Fibroblast of skin of abdomen (primary cell): ENCODE measurements around the gene FNBP1.
"Not testable (repeated sequence)": the region's sequence is repeated elsewhere in the genome, so short reads cannot be mapped to it uniquely, and the experiment has no call there.

Experiments
- DNase-seq: peaks from one replicate; pipeline ENCODE4 v3.0.0-alpha.2; 2013

The FNBP1 gene

DNA sequence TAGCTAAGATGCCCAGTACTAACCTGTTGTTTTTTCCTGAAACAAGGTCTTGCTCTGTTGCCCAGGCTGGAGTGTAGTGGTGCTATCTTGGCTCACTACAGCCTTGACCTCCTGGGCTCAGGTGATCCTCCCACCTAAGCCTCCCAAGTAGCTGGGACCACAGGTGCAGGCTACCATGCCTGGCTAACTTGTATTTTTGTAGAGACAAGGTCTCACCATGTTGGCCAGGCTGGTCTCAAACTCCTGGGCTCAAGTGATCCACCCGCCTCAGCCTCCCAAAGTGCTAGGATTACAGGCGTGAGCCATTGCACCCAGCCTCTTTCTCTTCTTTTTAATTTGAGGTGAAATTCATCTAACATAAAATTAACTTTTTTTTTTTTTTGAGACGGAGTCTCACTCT, 21.1 kb downstream of the FNBP1 start:
- not testable (repeated sequence) for DNase-seq

DNA sequence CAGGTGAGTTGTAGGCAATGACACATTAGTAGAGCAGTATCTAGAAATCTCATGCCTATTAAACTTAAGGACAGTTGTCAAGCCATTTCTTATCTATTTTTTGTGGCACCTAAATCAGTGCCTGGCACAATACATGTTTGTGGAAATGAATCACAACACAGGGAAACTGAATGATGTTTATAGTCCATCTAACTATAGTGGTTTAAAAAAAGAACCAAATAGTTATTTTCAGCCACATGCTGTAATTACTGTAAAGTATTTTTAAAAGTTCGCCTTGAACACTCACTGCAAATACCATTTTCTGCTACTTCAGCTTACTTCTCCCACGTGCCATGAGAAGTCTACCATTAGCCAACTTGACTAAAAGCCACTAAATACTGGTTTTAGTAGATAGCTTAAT, 21.9 kb downstream of the FNBP1 start:
- DNase-seq = no peak

DNA sequence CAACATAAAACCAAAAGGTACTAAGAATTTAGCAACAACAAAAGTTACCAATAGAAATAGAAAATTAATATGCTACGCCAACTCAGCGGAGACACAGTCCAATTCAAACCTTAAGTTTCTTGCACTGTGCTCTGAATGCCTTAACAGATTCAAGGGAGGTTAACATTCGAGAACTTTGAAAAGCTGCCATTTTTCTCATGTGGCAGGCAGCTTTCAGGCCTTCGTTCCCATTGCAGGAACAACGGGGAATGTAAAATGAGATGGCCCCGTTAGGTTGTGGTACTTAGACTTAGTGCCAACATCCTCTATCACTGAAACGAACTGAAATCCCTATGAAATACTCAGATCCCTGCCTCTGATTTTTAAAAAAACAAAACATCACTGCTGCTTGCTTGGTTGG, 22.4 kb downstream of the FNBP1 start:
- peak; percentile 20 for DNase-seq

DNA sequence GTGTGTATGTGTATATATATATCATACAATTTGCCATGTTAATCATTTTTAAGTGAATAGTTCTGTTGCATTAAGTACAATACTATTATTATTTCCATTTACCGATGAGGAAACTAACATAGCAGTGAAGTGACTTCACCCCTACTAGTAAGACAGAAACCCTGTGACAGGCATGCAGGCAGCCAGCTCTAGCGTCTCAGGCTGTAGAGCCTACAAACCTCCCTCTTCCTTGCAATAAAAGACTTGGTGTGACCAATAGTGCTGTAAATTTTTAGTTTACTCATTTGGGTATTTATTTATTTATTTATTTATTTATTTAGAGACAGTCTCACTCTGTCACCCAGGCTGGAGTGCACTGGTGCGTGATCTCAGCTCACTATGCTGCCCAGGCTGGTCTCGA, 24.7 kb downstream of the FNBP1 start:
- DNase-seq = no peak

DNA sequence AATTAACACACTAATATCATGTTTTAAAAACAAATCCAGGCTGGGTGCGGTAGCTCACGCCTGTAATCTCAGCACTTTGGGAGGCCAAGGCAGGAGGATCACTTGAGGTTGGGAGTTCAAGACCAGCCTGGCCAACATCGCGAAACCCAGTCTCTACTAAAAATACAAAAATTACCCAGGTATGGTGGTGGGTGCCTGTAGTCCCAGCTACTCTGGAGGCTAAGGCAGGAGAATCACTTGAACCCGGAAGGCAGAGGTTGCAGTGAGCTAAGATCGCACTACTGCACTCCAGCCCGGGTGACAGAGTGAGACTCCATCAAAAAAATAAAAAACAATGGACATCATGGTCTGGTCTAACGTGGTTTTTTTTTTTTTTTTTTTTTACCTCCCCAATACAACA, 25.5 kb downstream of the FNBP1 start:
- DNase-seq = not testable (repeated sequence)

DNA sequence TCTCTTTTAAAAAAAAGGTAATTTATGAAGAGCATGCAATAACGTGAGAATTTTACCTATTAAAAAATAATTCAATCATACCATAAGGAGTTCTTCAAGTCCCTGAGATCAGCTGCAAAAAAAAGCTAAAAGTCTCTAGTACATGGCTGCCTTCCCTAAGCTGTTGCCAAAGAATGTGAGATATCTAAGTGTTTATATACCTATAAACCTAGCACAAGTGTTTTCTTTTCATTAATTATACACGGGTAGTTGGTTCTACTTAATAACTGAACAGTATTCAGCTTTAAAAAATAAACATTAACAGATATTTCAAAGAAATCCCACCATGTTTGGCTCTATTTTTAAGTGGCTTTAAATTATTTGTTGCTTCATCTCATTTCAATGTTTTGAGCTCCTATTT, 25.9 kb downstream of the FNBP1 start:
- no peak for DNase-seq

DNA sequence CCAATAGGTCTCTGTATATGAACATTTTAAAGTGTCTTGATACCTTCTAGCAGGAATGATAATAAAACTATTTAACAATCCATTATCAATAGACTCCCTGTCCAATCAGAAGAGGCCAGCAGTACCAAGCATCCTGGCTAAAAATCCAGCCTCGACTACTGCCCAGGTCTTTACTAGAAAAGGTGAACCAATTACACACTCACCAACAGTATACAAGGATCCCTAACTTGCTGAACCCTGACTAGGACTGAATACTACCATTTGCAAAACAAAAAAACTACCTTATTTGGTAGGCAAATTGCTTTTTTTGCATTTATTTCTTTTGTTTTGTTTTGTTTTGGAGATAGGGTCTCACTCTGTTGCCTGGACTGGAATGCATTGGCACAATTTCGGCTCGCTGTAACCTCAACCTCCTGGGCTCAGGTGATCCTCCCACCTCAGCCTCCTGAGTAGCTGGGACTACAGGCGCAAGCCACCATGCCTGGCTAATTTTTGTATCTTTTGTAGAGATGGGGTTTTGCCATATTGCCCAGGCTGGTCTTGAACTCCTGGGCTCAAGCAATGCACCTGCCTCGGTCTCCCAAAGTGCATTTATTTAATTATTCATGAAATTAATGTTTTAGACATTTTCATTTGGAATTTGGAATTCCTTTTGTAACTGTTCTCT, 27.5 kb downstream of the FNBP1 start:
- no peak for DNase-seq

DNA sequence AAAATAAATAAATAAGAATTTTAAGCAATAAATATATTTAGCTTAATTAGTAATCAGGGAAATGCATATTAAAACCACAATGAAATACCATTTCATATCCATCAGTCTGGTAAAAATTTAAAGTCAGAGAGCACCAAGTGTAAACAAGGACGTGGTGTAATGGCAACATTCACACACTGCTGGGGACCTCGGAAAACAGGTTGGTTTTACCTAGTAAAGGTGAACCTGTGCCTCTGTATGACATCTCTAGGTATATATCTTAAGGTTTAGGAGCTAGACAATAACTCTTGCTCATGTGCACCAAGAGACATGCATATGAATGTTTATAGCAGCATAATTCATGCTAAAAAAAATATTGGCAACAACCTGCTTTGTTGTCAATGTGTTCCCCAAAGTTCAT, 29.7 kb downstream of the FNBP1 start:
- no peak for DNase-seq

DNA sequence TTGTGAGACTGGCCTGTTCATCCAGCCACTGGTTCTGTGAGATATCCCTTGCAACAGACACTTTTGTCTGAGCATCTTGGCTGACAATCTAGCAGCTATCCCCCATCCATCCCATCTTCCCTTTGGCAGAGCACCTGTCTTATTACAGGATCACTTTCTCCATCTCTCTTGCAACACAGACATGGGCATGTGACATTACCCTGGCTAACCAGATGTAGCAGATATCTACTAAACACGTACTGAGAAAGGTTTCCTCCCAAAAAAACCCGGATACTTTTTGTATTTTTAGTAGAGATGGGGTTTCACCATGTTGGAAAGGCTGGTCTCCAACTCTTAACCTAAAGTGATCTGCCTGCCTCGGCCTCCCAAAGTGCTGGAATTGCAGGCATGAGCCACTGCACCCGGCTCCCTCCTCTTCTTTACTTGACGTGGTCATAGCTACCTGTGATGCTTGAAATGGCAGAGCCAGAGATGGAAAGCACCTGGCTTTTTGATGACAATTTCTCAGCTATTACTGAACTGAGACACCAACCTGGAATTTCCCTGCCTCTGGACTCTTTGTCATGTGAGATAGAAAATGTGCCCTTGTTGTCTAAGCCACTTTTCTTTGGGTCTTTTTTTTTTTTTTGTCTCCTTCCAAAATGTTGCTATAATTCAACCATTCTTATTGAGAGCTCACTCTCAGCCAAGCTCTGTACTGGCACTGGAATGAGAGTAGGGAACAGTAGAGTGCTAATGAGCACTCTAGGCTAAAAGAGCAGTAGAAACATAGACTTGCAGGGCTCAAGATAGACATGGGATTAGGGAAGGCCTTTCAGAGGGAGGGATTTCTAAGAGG, 32.6 kb downstream of the FNBP1 start:
- no peak for DNase-seq

DNA sequence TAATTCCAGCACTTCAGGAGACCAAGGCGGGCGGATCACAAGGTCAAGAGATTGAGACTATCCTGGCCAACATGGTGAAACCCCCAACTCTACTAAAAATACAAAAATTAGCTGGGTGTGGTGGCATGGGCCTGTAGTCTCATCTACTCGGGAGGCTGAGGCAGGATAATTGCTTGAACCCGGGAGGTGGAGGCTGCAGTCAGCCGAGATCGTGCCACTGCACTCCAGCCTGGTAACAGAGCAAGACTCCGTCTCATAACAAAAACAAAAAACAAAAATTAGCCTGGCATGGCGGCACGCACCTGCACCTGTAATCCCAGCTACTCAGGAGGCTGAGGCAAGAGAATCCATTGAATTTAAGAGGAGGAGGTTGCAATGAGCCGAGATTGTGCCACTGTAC, 33.4 kb downstream of the FNBP1 start:
- DNase-seq = not testable (repeated sequence)

DNA sequence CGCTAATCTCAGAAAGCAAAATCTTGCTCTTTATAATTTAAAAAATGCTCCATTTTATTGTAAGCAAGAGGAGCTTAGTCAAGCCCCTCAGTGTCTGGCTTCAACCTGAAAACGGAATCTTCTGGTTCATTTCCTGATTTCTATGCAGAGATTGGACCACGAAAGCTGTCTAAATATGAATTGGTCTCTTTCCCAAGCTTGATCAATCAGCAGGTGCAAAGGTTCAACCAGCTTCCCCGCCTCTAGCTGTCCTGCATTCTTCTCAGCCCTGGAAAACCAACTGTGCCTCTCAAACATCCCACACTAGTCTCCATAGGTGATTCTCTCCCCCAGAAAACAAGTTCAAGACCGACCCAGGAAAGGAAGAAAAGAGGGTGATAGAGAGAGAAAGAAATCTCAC, 34.5 kb downstream of the FNBP1 start:
- DNase-seq = no peak

DNA sequence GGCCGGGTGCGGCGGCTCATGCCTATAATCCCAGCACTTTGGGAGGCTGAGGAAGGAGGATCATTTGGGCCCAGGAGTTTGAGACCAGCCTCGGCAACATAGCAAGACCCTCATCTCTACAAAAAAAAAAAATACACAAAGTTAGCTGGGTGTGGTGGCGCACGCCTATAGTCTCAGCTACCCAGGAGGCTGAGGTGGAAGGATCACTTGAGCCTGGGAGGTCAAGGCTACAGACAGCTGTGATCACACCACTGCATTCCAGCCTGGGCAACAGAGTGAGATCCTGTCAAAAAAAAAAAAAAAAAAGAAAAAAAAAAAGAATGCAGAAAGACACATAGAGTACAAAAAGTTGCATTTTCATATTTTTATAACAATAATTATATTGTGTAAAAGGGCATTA, 36.0 kb downstream of the FNBP1 start:
- DNase-seq = not testable (repeated sequence)

DNA sequence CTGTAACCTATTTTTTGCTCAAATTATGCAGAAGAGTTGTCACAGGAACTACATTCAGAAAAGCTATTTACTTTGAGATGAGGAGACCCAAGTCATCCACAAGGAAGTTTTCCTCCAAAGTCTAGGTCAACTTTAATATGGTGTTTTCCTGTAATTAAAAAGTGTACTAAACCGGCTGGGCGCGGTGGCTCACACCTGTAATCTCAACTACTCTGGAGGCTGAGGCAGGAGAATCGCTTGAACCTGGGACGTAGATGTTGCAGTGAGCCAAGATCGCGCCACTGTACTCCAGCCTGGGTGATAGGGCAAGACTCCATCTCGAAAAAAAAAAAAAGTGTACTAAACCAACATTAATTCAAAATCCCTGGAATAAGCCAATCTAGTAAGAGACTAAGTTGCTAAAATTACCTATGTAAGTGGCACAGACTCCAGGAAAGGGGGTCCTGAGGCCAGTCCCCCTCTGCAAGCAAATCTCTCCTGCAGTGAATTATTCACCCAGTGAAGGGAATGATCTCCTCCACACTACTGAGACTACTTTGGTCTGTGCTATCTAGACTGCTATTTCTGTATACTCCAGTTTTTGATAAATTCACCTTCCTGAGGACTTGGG, 38.9 kb downstream of the FNBP1 start:
- no peak for DNase-seq

DNA sequence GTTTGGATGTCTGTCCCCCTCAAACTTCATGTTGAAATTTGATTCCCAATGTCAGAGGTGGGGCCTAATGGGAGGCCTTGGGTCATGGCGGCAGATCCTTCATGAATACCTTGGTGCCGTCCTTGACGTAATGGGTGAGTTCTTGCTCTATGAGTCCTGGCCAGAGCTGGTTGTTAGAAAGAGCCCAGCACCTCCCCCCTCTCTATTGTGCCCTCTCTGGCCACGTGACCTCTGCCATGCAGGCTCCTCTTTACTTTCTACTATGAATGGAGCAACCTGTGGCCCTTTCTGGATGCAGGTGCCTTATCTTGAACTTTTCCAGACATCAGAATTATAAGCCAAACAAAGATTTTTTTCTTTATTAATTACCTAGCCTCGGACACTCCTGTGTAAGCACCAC, 40.7 kb downstream of the FNBP1 start:
- DNase-seq = no peak

DNA sequence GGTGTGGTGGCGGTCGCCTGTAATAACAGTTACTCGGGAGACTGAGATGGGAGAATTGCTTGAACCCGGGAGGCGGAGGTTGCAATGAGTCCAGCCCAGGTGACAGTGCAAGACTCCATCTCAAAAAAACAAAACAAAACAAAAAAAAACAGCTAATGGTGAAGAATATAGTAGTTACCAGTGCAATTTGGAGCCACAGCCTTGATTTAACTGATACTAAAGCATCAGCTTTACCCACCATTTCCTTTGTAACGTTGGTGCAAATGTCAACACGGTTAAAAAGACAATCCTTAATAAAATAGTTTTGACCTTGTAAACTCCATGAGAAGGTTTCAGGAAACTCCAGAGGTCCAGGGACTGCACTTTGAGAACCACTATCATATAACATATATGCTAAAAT, 41.8 kb downstream of the FNBP1 start:
- no peak for DNase-seq

DNA sequence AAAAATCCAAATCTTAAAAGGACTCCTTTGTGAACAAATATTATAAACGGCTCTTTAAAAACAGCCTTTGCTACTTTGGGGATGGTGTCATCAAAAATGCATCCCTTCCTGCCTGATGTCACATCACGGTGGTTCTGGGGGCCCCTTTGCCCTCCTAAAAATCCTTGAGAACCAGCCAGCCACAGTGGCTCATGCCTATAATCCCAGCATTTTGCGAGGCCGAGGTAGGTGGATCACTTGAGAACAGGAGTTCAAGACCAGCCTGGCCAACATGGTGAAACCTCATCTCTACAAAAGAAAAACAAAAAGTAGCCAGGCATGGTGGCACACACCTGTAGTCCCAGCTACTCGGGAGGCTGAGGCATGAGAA, 43.9 kb downstream of the FNBP1 start:
- DNase-seq = no peak

DNA sequence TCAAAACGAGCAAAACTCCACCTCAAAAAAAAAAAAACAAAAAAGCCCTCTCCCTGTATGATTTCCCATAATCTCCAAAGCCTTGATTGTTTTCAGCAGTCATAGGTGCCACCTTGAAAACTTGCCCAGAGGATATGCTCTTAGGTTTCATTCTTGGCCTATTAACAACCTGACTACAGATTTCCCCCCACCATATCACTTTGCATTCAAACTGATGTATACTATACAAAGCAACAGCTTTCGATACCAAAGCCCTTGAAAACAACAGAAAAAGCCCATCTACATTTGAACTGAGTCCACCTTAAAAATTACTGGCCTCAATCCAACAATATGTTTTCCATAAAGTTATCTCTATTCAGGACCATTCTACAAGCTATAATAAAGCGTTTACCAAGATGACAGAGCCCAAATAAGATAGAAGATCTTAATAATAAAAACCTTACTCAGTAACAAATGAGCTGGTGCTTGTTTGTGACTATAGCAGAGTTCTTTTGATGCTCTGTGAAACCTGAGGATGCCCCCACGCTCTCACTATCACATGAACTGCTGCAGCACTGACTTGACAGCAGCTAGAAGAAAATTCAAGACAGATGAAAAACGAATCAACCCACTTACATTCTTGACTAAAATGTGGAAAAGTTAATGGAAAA, 44.4 kb downstream of the FNBP1 start:
- DNase-seq = no peak

DNA sequence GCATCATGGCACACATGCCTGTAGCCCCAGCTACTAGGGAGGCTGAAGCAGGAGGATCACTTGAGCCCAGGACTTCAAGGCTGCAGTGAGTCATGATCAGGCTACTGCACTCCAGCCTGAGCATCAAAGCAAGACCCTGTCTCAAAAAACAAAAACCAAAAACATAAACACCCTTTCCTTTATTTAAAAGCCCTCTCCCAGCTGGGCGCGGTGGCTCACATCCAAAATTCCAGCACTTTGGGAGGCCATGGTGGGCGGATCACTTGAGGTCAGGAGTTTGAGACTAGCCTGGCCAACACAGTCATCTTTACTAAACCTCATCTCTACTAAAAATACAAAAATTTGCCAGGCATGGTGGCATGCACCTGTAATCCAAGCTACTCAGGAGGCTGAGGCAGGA, 45.3 kb downstream of the FNBP1 start:
- not testable (repeated sequence) for DNase-seq

DNA sequence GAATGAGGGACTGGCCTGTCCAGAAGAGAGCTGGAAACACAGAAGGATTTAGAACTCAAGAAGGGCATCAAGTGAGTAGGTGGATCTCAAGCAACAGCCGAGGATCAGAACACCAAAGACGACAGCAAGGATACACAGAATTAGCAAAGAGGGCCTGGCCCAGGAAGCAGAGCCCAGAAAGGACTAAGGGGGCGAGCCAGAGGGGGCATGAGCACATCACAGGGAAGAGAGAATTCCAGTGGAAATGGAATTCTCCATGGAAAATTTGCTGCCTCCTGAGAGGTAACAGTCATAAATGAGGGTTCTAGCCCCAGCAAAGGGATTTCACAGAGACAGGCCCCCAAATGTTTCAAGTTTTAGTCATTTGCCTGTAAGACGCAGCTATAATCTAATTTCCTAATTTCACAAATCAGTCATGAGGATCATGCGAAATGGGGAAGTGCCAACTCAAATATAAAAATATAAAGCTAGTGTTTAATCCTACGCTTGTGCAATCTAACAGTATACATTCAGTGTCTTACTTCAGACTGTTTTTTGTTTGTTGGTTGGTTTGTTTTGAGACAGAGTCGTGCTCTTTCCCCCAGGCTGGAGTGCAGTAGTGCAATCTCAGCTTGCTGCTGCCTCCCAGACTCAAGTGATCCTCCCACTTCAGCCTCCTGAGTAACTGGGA, 46.7 kb downstream of the FNBP1 start:
- DNase-seq = peak; percentile 40

DNA sequence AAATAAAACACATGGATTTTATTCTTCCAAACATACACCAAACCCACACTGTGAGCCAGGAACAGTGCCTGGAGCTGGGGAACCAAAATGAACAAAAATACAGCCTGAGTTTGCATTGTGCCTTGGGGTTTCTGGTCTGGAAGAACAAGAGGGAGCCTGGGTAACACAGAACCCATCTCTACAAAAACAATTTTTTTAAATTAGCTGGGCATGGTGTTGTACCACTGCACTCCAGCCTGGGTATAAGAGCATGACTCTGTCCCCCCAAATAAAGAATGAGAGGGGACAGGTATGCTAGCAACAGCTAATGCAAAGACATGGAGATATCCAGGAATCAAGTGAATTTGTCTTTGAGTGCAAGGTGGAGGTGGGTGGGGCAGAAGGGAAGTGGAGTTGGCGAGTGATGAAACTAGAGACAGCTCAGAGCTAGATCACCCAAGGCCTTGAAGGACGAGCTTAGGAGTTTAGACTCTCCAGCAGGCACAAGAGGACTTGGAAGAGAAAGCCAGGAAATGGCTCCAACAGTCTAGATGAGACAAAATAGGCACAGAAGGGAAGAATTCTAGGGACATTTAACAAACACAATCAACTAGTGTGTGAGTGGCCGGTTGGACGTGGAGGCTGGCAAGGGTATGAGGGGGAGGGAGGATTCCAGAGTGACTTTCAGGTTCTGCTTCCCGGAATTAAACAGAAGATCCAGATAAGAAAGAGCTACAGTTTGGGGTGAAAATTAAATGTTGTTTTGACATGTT, 47.4 kb downstream of the FNBP1 start:
- no peak for DNase-seq

DNA sequence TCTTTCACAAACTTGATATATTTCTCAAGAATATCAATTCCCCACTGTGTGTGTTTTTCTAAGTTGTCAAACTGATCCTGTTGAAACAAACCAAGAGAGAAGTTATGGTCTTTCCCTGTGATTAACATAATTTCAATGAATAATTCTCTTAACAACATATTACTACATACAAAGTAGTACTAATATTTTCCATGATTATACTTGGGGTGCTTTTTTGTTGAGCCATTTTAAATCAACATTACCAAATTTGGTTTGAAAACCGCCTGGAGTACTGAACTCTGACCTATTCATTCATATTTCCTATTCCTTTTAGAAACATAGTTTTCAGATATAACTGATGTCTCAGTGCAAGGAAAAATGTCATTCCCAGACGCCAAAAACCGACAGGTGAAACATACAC, 48.1 kb downstream of the FNBP1 start:
- no peak for DNase-seq

DNA sequence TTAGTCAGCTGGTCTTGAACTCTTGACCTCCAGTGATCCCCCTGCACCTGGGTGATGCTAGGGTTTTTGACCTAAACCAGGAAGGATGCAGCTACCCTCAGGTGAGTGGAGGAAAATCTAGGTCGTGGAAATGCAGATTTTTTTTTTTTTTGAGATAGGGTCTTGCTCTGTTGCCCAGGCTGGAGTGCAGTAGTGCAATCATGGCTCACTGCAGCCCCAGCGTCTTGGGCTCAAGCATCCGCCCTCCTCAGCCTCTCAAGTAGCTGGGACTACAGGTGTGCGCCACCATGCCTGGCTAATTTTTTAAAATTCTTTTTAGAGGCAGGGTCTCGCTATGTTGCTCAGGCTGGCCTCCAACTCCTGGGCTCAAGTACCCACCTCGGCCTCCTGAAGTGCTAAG, 51.9 kb downstream of the FNBP1 start:
- not testable (repeated sequence) for DNase-seq
